Measurements from ENCODE around the gene MAP2K5.

GRCh38 chr15:67573194-67573593, 30.7 kb downstream of the MAP2K5 start:
- TF ChIP-seq POLR2A (IDR thresholded peaks at IDR 0.05; ENCODE audit: extremely low read depth, insufficient read length) (no peak), CTCF (IDR thresholded peaks at IDR 0.05; ENCODE audit: low read depth, low read length) (no peak), MAX (IDR thresholded peaks at IDR 0.05; ENCODE audit: low read depth, low read length) (no peak)
